ENCODE results near the gene FAM118B.
"Not testable (repeated sequence)": the region's sequence is repeated elsewhere in the genome, so short reads cannot be mapped to it uniquely, and the experiment has no call there.

FAM118B gene

GRCh38 chr11:126308771-126309170 is 97.2 kb downstream of the FAM118B start:
- not testable (repeated sequence) for H3K4me3 ChIP-seq (ENCODE audit: low read length); H3K4me1 ChIP-seq (ENCODE audit: insufficient read depth, low read length); H3K27ac ChIP-seq (ENCODE audit: low read length); H3K36me3 ChIP-seq (ENCODE audit: insufficient read depth, low read depth, low read length); H3K27me3 ChIP-seq (ENCODE audit: insufficient read depth, low read length); H3K9me3 ChIP-seq (ENCODE audit: insufficient read depth, low read depth, low read length); H3K9ac ChIP-seq (ENCODE audit: low read depth, low read length)

DNA sequence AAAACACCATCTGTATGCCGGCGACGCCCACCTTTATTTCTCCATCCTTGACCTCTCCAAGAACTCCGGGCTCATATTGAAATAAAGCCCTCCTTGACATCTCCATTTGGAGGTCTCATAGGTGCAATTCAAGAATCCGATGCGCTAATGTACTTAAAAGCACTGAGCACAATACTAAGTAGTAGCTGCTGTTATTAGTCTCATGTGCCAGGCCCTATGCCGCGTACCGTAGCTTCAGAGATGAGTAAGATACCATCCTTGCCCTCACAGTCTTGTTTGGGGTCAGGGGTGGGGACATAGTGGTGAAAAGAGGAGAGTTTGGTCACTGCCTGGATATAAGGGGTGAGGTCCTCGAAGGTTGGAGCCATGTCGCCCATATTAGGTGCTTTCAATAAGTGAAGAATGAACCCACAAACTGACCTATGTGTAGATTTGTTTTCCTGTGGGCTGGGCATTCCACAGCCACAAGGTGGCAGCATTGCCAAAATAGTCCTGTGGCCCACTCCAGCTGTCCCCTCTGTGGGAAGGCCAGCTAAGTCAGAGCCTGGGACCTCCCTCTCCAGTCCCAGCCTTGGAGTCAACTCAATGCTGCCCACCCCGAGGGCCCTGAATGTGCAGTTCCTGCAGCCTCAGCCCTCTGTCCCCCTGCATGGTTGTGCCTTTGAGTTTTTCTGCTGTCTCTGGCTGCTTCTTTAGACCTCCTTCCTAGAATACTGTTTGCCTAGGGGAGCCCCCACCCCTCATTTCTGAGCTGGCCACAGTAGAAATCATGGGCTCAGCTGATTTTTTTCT is 98.8 kb downstream of the FAM118B start:
- Histone ChIP-seq H3K36me3 (ENCODE audit: insufficient read depth, low read depth, low read length) (peaks cover 6% of the 10 kb centered on the region; the same call in 1 of the 2 replicates), H3K9ac (ENCODE audit: low read depth, low read length) (no peak overlapping the region), H3K4me3 (ENCODE audit: low read length) (no peak overlapping the region), H3K4me1 (ENCODE audit: insufficient read depth, low read length) (no peaks in the 10 kb centered on the region), H3K27ac (ENCODE audit: low read length) (no peak overlapping the region), H3K27me3 (ENCODE audit: insufficient read depth, low read length) (no peaks in the 10 kb centered on the region), H3K9me3 (ENCODE audit: insufficient read depth, low read depth, low read length) (no peaks in the 10 kb centered on the region)

DNA sequence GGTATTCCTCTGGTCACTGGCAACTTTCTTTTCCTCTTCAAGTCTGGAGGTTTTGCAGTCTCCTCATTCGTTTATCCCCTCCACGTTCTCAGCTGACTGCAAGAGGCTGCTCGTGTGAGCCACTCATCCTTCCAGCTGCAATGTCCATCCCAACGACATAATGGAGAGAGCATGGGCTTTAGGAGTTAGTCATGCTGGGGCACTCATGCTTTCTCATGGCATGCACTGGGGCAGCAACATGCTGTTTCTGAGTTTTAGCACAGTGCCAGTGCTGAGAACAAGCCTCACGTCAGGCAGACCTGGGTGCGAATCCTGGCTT is 99.4 kb downstream of the FAM118B start:
- no peaks in the 10 kb centered on the region for H3K27me3 ChIP-seq (ENCODE audit: insufficient read depth, low read length)
- no peak overlapping the region for H3K27ac ChIP-seq (ENCODE audit: low read length)
- no peak overlapping the region for H3K4me3 ChIP-seq (ENCODE audit: low read length)
- H3K9ac ChIP-seq (ENCODE audit: low read depth, low read length), result no peak overlapping the region
- H3K9me3 ChIP-seq (ENCODE audit: insufficient read depth, low read depth, low read length), result no peaks in the 10 kb centered on the region
- no peaks in the 10 kb centered on the region for H3K4me1 ChIP-seq (ENCODE audit: insufficient read depth, low read length)
- peaks cover 6% of the 10 kb centered on the region; the same call in 1 of the 2 replicates for H3K36me3 ChIP-seq (ENCODE audit: insufficient read depth, low read depth, low read length)

GRCh38 chr11:126311401-126312291 is 100.1 kb downstream of the FAM118B start:
- Histone ChIP-seq H3K36me3 (ENCODE audit: insufficient read depth, low read depth, low read length) (peaks cover 6% of the 10 kb centered on the region; the same call in 1 of the 2 replicates), H3K27ac (ENCODE audit: low read length) (no peak overlapping the region), H3K9ac (ENCODE audit: low read depth, low read length) (no peak overlapping the region), H3K27me3 (ENCODE audit: insufficient read depth, low read length) (no peaks in the 10 kb centered on the region), H3K4me1 (ENCODE audit: insufficient read depth, low read length) (no peaks in the 10 kb centered on the region), H3K4me3 (ENCODE audit: low read length) (no peak overlapping the region), H3K9me3 (ENCODE audit: insufficient read depth, low read depth, low read length) (no peaks in the 10 kb centered on the region)

All from iPS-20b (cell line).